Suprapubic skin (tissue), 4 donors: Measurements from ENCODE around the gene UBA7. TPM values are rescaled to one million over a fixed set of nuclear protein-coding genes. Genes with fewer than 3 reads are reported as not detected.

Source experiments
- DNase-seq, 2 donors: peaks; one replicate each; pipeline ENCODE4 v3.0.0-alpha.2; 2019; ENCODE audit warnings: low spot score in 2 of 2
- H3K27ac ChIP-seq: fragments of 200-600 bp; sonication (generic); one replicate; pipeline ENCODE4 v1.5.1; 2019
- H3K27me3 ChIP-seq: fragments of 200-600 bp; sonication (generic); one replicate; pipeline ENCODE4 v1.5.1; 2019
- H3K36me3 ChIP-seq: fragments of 200-600 bp; sonication (generic); one replicate; pipeline ENCODE4 v1.5.1; 2019
- H3K4me1 ChIP-seq: fragments of 200-600 bp; sonication (generic); one replicate; pipeline ENCODE4 v1.5.1; 2019
- H3K4me3 ChIP-seq: fragments of 200-600 bp; sonication (generic); one replicate; pipeline ENCODE4 v1.5.1; 2019; ENCODE audit warnings: mild to moderate bottlenecking
- H3K9me3 ChIP-seq: fragments of 200-600 bp; sonication (generic); one replicate; pipeline ENCODE4 v1.5.1; 2019
- CTCF ChIP-seq, 2 donors: fragments of 200-600 bp in 1 of 2; fragments of 450-650 bp in 1 of 2; sonication (generic) in 1 of 2; IDR thresholded peaks; one replicate each; pipeline ENCODE4 v1.5.1; 2016 to 2019; ENCODE audit warnings: antibody characterized with exemption in 2 of 2, mild to moderate bottlenecking in 1 of 2, moderate library complexity in 1 of 2
- EP300 ChIP-seq: sonication (generic); formaldehyde crosslinking; IDR thresholded peaks from one replicate; pipeline ENCODE4 v1.6.1; 2017; ENCODE audit warnings: antibody characterized with exemption
- POLR2A ChIP-seq, 2 donors: fragments of 450-650 bp; IDR thresholded peaks; one replicate each; pipeline ENCODE4 v1.6.1; 2017; ENCODE audit warnings: antibody characterized with exemption in 2 of 2, mild to moderate bottlenecking in 2 of 2, moderate library complexity in 2 of 2
- POLR2AphosphoS5 ChIP-seq, 3 donors: sonication (generic); formaldehyde crosslinking; IDR thresholded peaks; one replicate each; pipeline ENCODE4 v1.6.1; 2017; ENCODE audit warnings: antibody characterized with exemption in 3 of 3
- WGBS: methylation state at CpG from one replicate; pipeline ENCODE4 v1.1.5; 2018; 5-methylcytosine and 5-hydroxymethylcytosine counted together
- total RNA-seq, 4 donors: library from RNA; depleted of rRNA; stranded (reverse); fragments of >200 nt; gene quantifications; one replicate each; pipeline ENCODE4 v1.1.0, GENCODE V29; 2016

Gene UBA7
- total RNA-seq, 4 donors from 2014 or later, result 15.3 to 54.4 (median 31.2) TPM

DNA sequence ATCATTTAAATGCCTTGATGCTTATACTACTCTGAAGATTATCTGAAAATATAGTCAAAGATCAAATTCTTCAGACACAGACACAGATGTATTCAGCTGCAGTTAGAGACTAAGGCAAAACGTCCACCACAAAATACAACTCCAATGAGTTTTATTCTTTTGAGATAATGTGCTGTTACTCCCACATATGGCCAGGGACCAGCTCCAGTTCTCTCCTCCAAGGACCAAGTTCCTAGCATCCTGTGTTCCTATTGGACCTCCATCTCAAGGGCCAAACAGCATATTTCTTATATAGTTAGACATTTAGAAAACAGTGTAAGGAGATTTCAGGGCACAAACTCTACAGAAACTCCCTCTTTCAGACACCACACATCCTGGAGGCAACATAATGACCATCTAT, 54.5 kb downstream of the UBA7 start:
- H3K36me3 ChIP-seq, result peaks cover 3% of the 10 kb centered on the region
- H3K27ac ChIP-seq, result no peak overlapping the region
- peaks cover 8% of the 10 kb centered on the region for H3K4me1 ChIP-seq
- TF ChIP-seq EP300, result no peak
- TF ChIP-seq POLR2AphosphoS5 (IDR thresholded peaks at IDR 0.05), result no peak
- TF ChIP-seq POLR2A (IDR thresholded peaks at IDR 0.05), result no peak
- no peak for TF ChIP-seq CTCF (IDR thresholded peaks at IDR 0.05)
- no peaks in the 10 kb centered on the region for H3K27me3 ChIP-seq
- DNase-seq, result no peak
- H3K9me3 ChIP-seq, result no peaks in the 10 kb centered on the region
- WGBS, result 33% methylated on average over 1 of the region's 1 CpG
- H3K4me3 ChIP-seq, result no peak overlapping the region

- H3K4me1 ChIP-seq, result peaks cover 15% of the 10 kb centered on the region
- no peak overlapping the region for H3K4me3 ChIP-seq
- WGBS, result 83% methylated on average over 2 of the region's 2 CpGs
- H3K9me3 ChIP-seq, result no peaks in the 10 kb centered on the region
- TF ChIP-seq POLR2A (IDR thresholded peaks at IDR 0.05), result no peak
- no peak for TF ChIP-seq EP300
- no peak for TF ChIP-seq POLR2AphosphoS5 (IDR thresholded peaks at IDR 0.05)
- TF ChIP-seq CTCF (IDR thresholded peaks at IDR 0.05), result no peak
- no peak overlapping the region for H3K27ac ChIP-seq
- H3K36me3 ChIP-seq, result peaks cover 3% of the 10 kb centered on the region
- DNase-seq, result no peak
- H3K27me3 ChIP-seq, result no peaks in the 10 kb centered on the region
Observed at GRCh38 chr3:49757197-49757596, 56.6 kb downstream of the UBA7 start.

DNA sequence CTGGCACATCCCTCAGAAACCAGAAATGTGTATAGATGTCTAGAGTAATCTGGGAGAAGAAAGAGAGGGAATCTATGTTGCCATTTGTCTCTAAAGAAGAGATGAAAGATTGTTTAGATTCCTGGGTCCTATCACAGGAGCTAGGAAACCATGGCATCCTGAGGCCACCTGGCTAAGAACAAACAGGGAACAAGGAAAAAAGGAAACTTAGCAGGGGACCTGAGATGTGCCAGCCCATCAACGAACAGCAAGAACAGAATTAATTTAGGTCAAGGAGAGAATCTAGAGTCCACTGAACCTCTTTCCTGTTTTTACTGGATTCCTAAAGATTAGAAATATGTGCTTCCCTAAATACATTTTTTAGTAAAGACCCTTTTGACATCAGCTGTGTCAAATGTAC, 57.7 kb downstream of the UBA7 start:
- no peak for DNase-seq
- no peak for TF ChIP-seq POLR2AphosphoS5 (IDR thresholded peaks at IDR 0.05)
- H3K9me3 ChIP-seq, result no peaks in the 10 kb centered on the region
- WGBS, result 68% methylated on average over 1 of the region's 1 CpG
- no peak overlapping the region for H3K4me3 ChIP-seq
- peaks cover 15% of the 10 kb centered on the region for H3K4me1 ChIP-seq
- H3K36me3 ChIP-seq, result peaks cover 3% of the 10 kb centered on the region
- no peak overlapping the region for H3K27ac ChIP-seq
- no peaks in the 10 kb centered on the region for H3K27me3 ChIP-seq

Other genes with a start within 250 kb of the UBA7 start
- 100 to 1,000 TPM in 1 of 4 donors, 10 to 100 TPM in 3; 81.8 to 103 (median 91.2) TPM for gene APEH, start 139.6 kb downstream of the UBA7 start, total RNA-seq
- 10 to 100 TPM; 16.7 to 83.4 (median 21.9) TPM for gene MST1, start 124.5 kb downstream of the UBA7 start, total RNA-seq
- 10 to 100 TPM; 23.6 to 88.3 (median 33.9) TPM for gene RNF123, start 124.4 kb downstream of the UBA7 start, total RNA-seq
- gene AMIGO3, start 94.3 kb downstream of the UBA7 start, total RNA-seq, result 1 to 10 TPM; 1.6 to 3.8 (median 2.5) TPM
- 10 to 100 TPM; 14.0 to 25.0 (median 17.3) TPM for gene GMPPB, start 90.0 kb downstream of the UBA7 start, total RNA-seq
- gene IP6K1, start 27.4 kb downstream of the UBA7 start, total RNA-seq, result 10 to 100 TPM; 39.5 to 57.3 (median 53.2) TPM
- under 1 TPM in 2 of 4 donors, not detected in 2; 0.45 to 0.89 TPM for gene CDHR4, start 14.1 kb downstream of the UBA7 start, total RNA-seq
- 10 to 100 TPM; 30.9 to 48.1 (median 36.2) TPM for gene INKA1, start 10.7 kb downstream of the UBA7 start, total RNA-seq
- 1 to 10 TPM; 3.4 to 8.4 (median 4.7) TPM for gene TRAIP, start 42.6 kb upstream of the UBA7 start, total RNA-seq
- gene CAMKV, start 56.0 kb upstream of the UBA7 start, total RNA-seq, result 1 to 10 TPM in 1 of 4 donors, not detected in 3; 2.0 TPM
- gene MST1R, start 89.9 kb upstream of the UBA7 start, total RNA-seq, result 100 to 1,000 TPM in 1 of 4 donors, 10 to 100 TPM in 3; 37.7 to 129 (median 53.8) TPM
- gene MON1A, start 115.9 kb upstream of the UBA7 start, total RNA-seq, result 10 to 100 TPM in 3 of 4 donors, 1 to 10 TPM in 1; 6.2 to 15.6 (median 11.9) TPM
- 100 to 1,000 TPM in 2 of 4 donors, 10 to 100 TPM in 2; 73.5 to 222 (median 89.5) TPM for gene RBM6, start 126.2 kb upstream of the UBA7 start, total RNA-seq